B cell (primary cell): ENCODE results near the gene FRMPD2. TPM values are rescaled to one million over a fixed set of nuclear protein-coding genes. Genes with fewer than 3 reads are reported as not detected.

Experiments
- ATAC-seq: fragments of 200-7000 bp; cut with Tn5 transposase; one replicate; pipeline ENCODE4 v1.10.0; 2021; ENCODE audit warnings: low read depth, mild to moderate bottlenecking, moderate number of reproducible peaks, moderate library complexity
- CTCF ChIA-PET: fragments of 350-600 bp; sonication (Branson Sonifier 250); formaldehyde crosslinking; loops from one replicate; lab custom pipeline; 2021; ENCODE audit warnings: antibody characterized with exemption, inconsistent platforms; lab: Charles Lee
- POLR2A ChIA-PET: fragments of 350-600 bp; sonication (Branson Sonifier 250); formaldehyde crosslinking; loops from one replicate; lab custom pipeline; 2021; ENCODE audit warnings: antibody characterized with exemption; lab: Charles Lee
- DNase-seq: peaks from one replicate; pipeline ENCODE4 v3.0.0; 2013
- H2AFZ ChIP-seq: 2 replicates; pipeline ENCODE4 v1.6.1; 2012; ENCODE audit warnings: mild to moderate bottlenecking, low read depth, low read length; ENCODE audit not compliant: insufficient read depth, poor library complexity, severe bottlenecking
- H3K27ac ChIP-seq, 2 donors: 1 replicate in 1 of 2; 2 replicates in 1 of 2; pipeline ENCODE4 v1.5.1; 2012 to 2013; ENCODE audit warnings: low read length in 2 of 2, mild to moderate bottlenecking in 2 of 2, moderate library complexity in 1 of 2
- H3K27me3 ChIP-seq, 4 experiments: fragments of 200-600 bp in 1 of 4; sonication (generic) in 1 of 4; replicated peaks in 1 of 4; 1 replicate in 2 of 4; 2 replicates in 2 of 4; pipeline versions ENCODE4 v1.6.1 to v1.7.0; 2013 to 2016; ENCODE audit warnings: low read length in 3 of 4, mild to moderate bottlenecking in 2 of 4, mixed read lengths in 1 of 4, moderate library complexity in 1 of 4; ENCODE audit not compliant: insufficient read depth in 4 of 4, control insufficient read depth in 3 of 4; ENCODE audit errors: control extremely low read depth in 1 of 4
- H3K36me3 ChIP-seq, 2 experiments: replicated peaks in 1 of 2; 1 replicate in 1 of 2; 2 replicates in 1 of 2; pipeline versions ENCODE4 v1.6.1 to v1.7.1; 2013; ENCODE audit warnings: low read length in 1 of 2; ENCODE audit not compliant: insufficient read depth in 2 of 2, control insufficient read depth in 1 of 2; ENCODE audit errors: control extremely low read depth in 1 of 2, extremely low read depth in 1 of 2
- H3K4me1 ChIP-seq, 2 donors: fragments of 200-600 bp in 1 of 2; sonication (generic) in 1 of 2; 1 replicate in 1 of 2; 2 replicates in 1 of 2; pipeline versions ENCODE4 v1.5.1 to v1.6.1; 2013 to 2017; ENCODE audit warnings: low read length in 2 of 2; ENCODE audit not compliant: control insufficient read depth in 2 of 2, insufficient read depth in 2 of 2
- H3K4me2 ChIP-seq: replicated peaks from 2 replicates; pipeline ENCODE3; 2012; ENCODE audit warnings: mild to moderate bottlenecking, low read depth, low read length; ENCODE audit not compliant: poor library complexity, severe bottlenecking
- H3K4me3 ChIP-seq, 5 experiments: fragments of 200-600 bp in 1 of 5; sonication (generic) in 1 of 5; 1 replicate in 3 of 5; 2 replicates in 2 of 5; pipeline versions ENCODE4 v1.5.1 to v1.7.0; 2011 to 2016; ENCODE audit warnings: low read length in 4 of 5, mild to moderate bottlenecking in 4 of 5, low read depth in 2 of 5, control low read depth in 1 of 5, moderate library complexity in 1 of 5; ENCODE audit not compliant: insufficient read depth in 1 of 5; ENCODE audit errors: control extremely low read depth in 1 of 5, extremely low read depth in 1 of 5
- H3K79me2 ChIP-seq: fragments of 200-600 bp; sonication (generic); one replicate; pipeline ENCODE4 v1.6.0; 2016; ENCODE audit warnings: low read length; ENCODE audit not compliant: control insufficient read depth, insufficient read depth
- H3K9ac ChIP-seq: fragments of 200-600 bp; sonication (generic); 2 replicates; pipeline ENCODE4 v1.6.1; 2017; ENCODE audit warnings: mild to moderate bottlenecking, low read length, moderate library complexity
- H3K9me3 ChIP-seq, 3 donors: one replicate each; pipeline versions ENCODE4 v1.6.1 to v1.7.1; 2013; ENCODE audit warnings: low read length in 2 of 3; ENCODE audit not compliant: control insufficient read depth in 2 of 3, insufficient read depth in 1 of 3; ENCODE audit errors: control extremely low read depth in 1 of 3
- H4K20me1 ChIP-seq: 2 replicates; pipeline ENCODE4 v1.6.0; 2012; ENCODE audit warnings: mild to moderate bottlenecking, low read length; ENCODE audit not compliant: insufficient read depth, control insufficient read depth, poor library complexity, severe bottlenecking
- H3K27ac Mint-ChIP-seq: one replicate; pipeline ENCODE4 v1.8.0; 2021; ENCODE audit warnings: mixed read lengths
- H3K27me3 Mint-ChIP-seq: one replicate; pipeline ENCODE4 v1.8.0; 2021; ENCODE audit warnings: mixed read lengths
- H3K4me1 Mint-ChIP-seq: one replicate; pipeline ENCODE4 v1.8.0; 2021; ENCODE audit warnings: mixed read lengths
- H3K4me3 Mint-ChIP-seq: one replicate; pipeline ENCODE4 v1.8.0; 2021; ENCODE audit warnings: mixed read lengths
- H3K9me3 Mint-ChIP-seq: one replicate; pipeline ENCODE4 v1.8.0; 2022; ENCODE audit warnings: mixed read lengths; ENCODE audit not compliant: insufficient read depth
- CTCF ChIP-seq: fragments of 200-600 bp; IDR thresholded peaks from one replicate; pipeline ENCODE4 v1.8.0; 2022; ENCODE audit warnings: antibody characterized with exemption, mild to moderate bottlenecking
- EZH2 ChIP-seq: IDR thresholded peaks from 2 replicates; pipeline ENCODE4 v1.6.1; 2012; ENCODE audit warnings: borderline replicate concordance, low read depth, mild to moderate bottlenecking, moderate library complexity, low read length; ENCODE audit not compliant: insufficient read depth, poor library complexity, severe bottlenecking
- WGBS: methylation state at CpG from one replicate; pipeline ENCODE4 v1.1.5; 2013; ENCODE audit warnings: missing lambda C conversion rate; ENCODE audit not compliant: insufficient coverage; 5-methylcytosine and 5-hydroxymethylcytosine counted together
- intact Hi-C: fragments of 100-400 bp; cut with micrococcal nuclease; formaldehyde crosslinking; loops from one replicate; pipeline ENCODE4 v1.10.0; 2022
- polyA plus RNA-seq: library from polyadenylated mRNA; depleted of rRNA; stranded (reverse); fragments of >200 nt; gene quantifications from 2 replicates; pipeline ENCODE4 v1.2.3, GENCODE V29; 2012
- total RNA-seq, 2 donors: library from RNA; stranded (reverse); fragments of 120-200 nt in 1 of 2; gene quantifications; 1 replicate in 1 of 2; 2 replicates in 1 of 2; pipeline versions ENCODE4 v1.2.3 to v1.2.4, GENCODE V29; 2013 to 2022

Gene FRMPD2
- total and polyA plus RNA-seq, 2 donors (not counting 1 experiment from before 2014, with no cell fraction given), result not detected

GRCh38 chr10:48248462-48248861 lies 26.0 kb downstream of the FRMPD2 start:
- Histone ChIP-seq H3K36me3 (no peaks in the 10 kb centered on the region), H3K27ac (no peak overlapping the region), H3K4me3 (no peak overlapping the region), H3K9me3 (peaks cover 0 to 2% (median 0%) of the 10 kb centered on the region in 3 donors), H3K79me2 (no peaks in the 10 kb centered on the region), H3K9ac (no peak overlapping the region), H4K20me1 (no peaks in the 10 kb centered on the region), H3K4me2 (no peak overlapping the region), H2AFZ (no peak overlapping the region), H3K4me1 (no peaks in the 10 kb centered on the region), H3K27me3 (no peaks in the 10 kb centered on the region)
- Mint-ChIP-seq H3K4me1 (no peaks in the 10 kb centered on the region), H3K27ac (no peak overlapping the region), H3K4me3 (no peak overlapping the region), H3K9me3 (no peaks in the 10 kb centered on the region), H3K27me3 (peaks cover under 1% of the 10 kb centered on the region)
- ChIA-PET POLR2A (no interaction called here), CTCF (no interaction called here)
- intact Hi-C loops, result no loop called here
- DNase-seq (no peak), ATAC-seq (no peak)
- WGBS, result no CpG with 5 or more reads among the region's 2 CpGs
- TF ChIP-seq CTCF (no peak), EZH2 (no peak)

GRCh38 chr10:48247680-48248079 lies 26.8 kb downstream of the FRMPD2 start:
- intact Hi-C loops, result no loop called here
- H2AFZ ChIP-seq, result no peak overlapping the region
- H3K4me3 ChIP-seq, result no peak overlapping the region
- no peak overlapping the region for H3K27ac Mint-ChIP-seq
- no peak overlapping the region for H3K4me3 Mint-ChIP-seq
- no peak overlapping the region for H3K4me2 ChIP-seq
- no peaks in the 10 kb centered on the region for H3K27me3 Mint-ChIP-seq
- no peak for TF ChIP-seq CTCF
- no peak for TF ChIP-seq EZH2
- H4K20me1 ChIP-seq, result no peaks in the 10 kb centered on the region
- 89% methylated on average over 2 of the region's 2 CpGs for WGBS
- no peaks in the 10 kb centered on the region for H3K4me1 ChIP-seq
- no peaks in the 10 kb centered on the region for H3K4me1 Mint-ChIP-seq
- H3K79me2 ChIP-seq, result no peaks in the 10 kb centered on the region
- H3K36me3 ChIP-seq, result no peaks in the 10 kb centered on the region
- no peak overlapping the region for H3K9ac ChIP-seq
- H3K9me3 Mint-ChIP-seq, result no peaks in the 10 kb centered on the region
- no peak for ATAC-seq
- H3K9me3 ChIP-seq, result peaks cover 0 to 2% (median 0%) of the 10 kb centered on the region in 3 donors
- POLR2A ChIA-PET, result no interaction called here
- CTCF ChIA-PET, result no interaction called here
- DNase-seq, result no peak
- no peak overlapping the region for H3K27ac ChIP-seq
- H3K27me3 ChIP-seq, result no peaks in the 10 kb centered on the region
